H9 (cell line): ENCODE measurements around the gene TRPM2. TPM values are rescaled to one million over a fixed set of nuclear protein-coding genes. Genes with fewer than 3 reads are reported as not detected.

Experiments
- DNase-seq: peaks from one replicate; pipeline ENCODE4 v3.0.0-alpha.2; 2017
- H2AFZ ChIP-seq: one replicate; pipeline ENCODE4 v1.6.1; 2013; ENCODE audit warnings: mild to moderate bottlenecking, low read length, control low read depth, moderate library complexity
- H2AK5ac ChIP-seq: 2 replicates; pipeline ENCODE4 v1.6.1; 2013; ENCODE audit warnings: low read length, control low read depth, mixed read lengths; ENCODE audit not compliant: insufficient read length
- H2BK120ac ChIP-seq: one replicate; pipeline ENCODE4 v1.6.1; 2013; ENCODE audit warnings: low read depth, mild to moderate bottlenecking, low read length, control low read depth, inconsistent platforms; ENCODE audit not compliant: poor library complexity, severe bottlenecking
- H2BK12ac ChIP-seq: 2 replicates; pipeline ENCODE4 v1.6.1; 2013; ENCODE audit warnings: low read length, control low read depth, mixed read lengths, low read depth; ENCODE audit not compliant: insufficient read length
- H2BK15ac ChIP-seq: 2 replicates; pipeline ENCODE4 v1.6.1; 2013; ENCODE audit warnings: low read depth, low read length, control low read depth
- H2BK20ac ChIP-seq: one replicate; pipeline ENCODE4 v1.6.1; 2013; ENCODE audit warnings: low read depth, mild to moderate bottlenecking, low read length, control low read depth, inconsistent platforms; ENCODE audit not compliant: poor library complexity, severe bottlenecking
- H2BK5ac ChIP-seq: 2 replicates; pipeline ENCODE4 v1.6.1; 2013; ENCODE audit warnings: low read length, control low read depth, mixed read lengths; ENCODE audit not compliant: insufficient read length
- H3K14ac ChIP-seq: 2 replicates; pipeline ENCODE4 v1.6.1; 2013; ENCODE audit warnings: low read length, control low read depth; ENCODE audit not compliant: insufficient read depth
- H3K18ac ChIP-seq: 2 replicates; pipeline ENCODE4 v1.6.1; 2013; ENCODE audit warnings: low read depth, mild to moderate bottlenecking, mixed read lengths, low read length, control low read depth; ENCODE audit not compliant: insufficient read length
- H3K23ac ChIP-seq: 2 replicates; pipeline ENCODE4 v1.6.1; 2013; ENCODE audit warnings: low read length, control low read depth, mixed read lengths, low read depth; ENCODE audit not compliant: insufficient read length
- H3K23me2 ChIP-seq: 2 replicates; pipeline ENCODE4 v1.6.1; 2013; ENCODE audit warnings: low read depth, mild to moderate bottlenecking, mixed read lengths, low read length, control low read depth; ENCODE audit not compliant: insufficient read length, poor library complexity, severe bottlenecking
- H3K27ac ChIP-seq: 2 replicates; pipeline ENCODE4 v1.5.1; 2013; ENCODE audit warnings: low read length, control low read depth, mixed read lengths, low read depth; ENCODE audit not compliant: insufficient read length
- H3K27me3 ChIP-seq: 2 replicates; pipeline ENCODE4 v1.6.1; 2013; ENCODE audit warnings: low read length, control low read depth, inconsistent platforms; ENCODE audit not compliant: insufficient read depth
- H3K4ac ChIP-seq: 2 replicates; pipeline ENCODE4 v1.6.1; 2013; ENCODE audit warnings: low read depth, mild to moderate bottlenecking, control low read depth, inconsistent platforms, low read length, moderate library complexity
- H3K4me1 ChIP-seq: 2 replicates; pipeline ENCODE4 v1.6.1; 2013; ENCODE audit warnings: low read length, control low read depth, inconsistent platforms; ENCODE audit not compliant: insufficient read depth
- H3K4me2 ChIP-seq: 2 replicates; pipeline ENCODE4 v1.6.1; 2013; ENCODE audit warnings: low read length, control low read depth, mixed read lengths; ENCODE audit not compliant: insufficient read length, insufficient read depth
- H3K56ac ChIP-seq: 2 replicates; pipeline ENCODE4 v1.6.1; 2013; ENCODE audit warnings: low read depth, mild to moderate bottlenecking, mixed read lengths, low read length, control low read depth; ENCODE audit not compliant: insufficient read length
- H3K79me1 ChIP-seq: 2 replicates; pipeline ENCODE4 v1.6.1; 2013; ENCODE audit warnings: low read depth, mild to moderate bottlenecking, moderate library complexity, low read length, control low read depth, inconsistent platforms; ENCODE audit not compliant: insufficient read depth, poor library complexity, severe bottlenecking
- H3K79me2 ChIP-seq: 2 replicates; pipeline ENCODE4 v1.6.1; 2013; ENCODE audit warnings: low read length, control low read depth, inconsistent platforms; ENCODE audit not compliant: insufficient read depth
- H3K9ac ChIP-seq: 2 replicates; pipeline ENCODE4 v1.6.1; 2013; ENCODE audit warnings: low read length, control low read depth, mixed read lengths; ENCODE audit not compliant: insufficient read length; ENCODE audit errors: extremely low read depth
- H3K9me3 ChIP-seq: one replicate; pipeline ENCODE4 v1.6.1; 2013; ENCODE audit warnings: low read depth, low read length, inconsistent platforms; ENCODE audit not compliant: control insufficient read depth
- H3T11ph ChIP-seq: one replicate; pipeline ENCODE4 v1.6.1; 2013; ENCODE audit warnings: mild to moderate bottlenecking, low read length, control low read depth, inconsistent platforms
- H4K20me1 ChIP-seq: one replicate; pipeline ENCODE4 v1.6.1; 2013; ENCODE audit not compliant: control insufficient read depth, insufficient read length, insufficient read depth
- H4K5ac ChIP-seq: 2 replicates; pipeline ENCODE4 v1.6.1; 2013; ENCODE audit warnings: low read depth, mild to moderate bottlenecking, mixed read lengths, low read length, control low read depth; ENCODE audit not compliant: insufficient read length
- H4K8ac ChIP-seq: replicated peaks from 2 replicates; pipeline ENCODE4 v1.6.1; 2013; ENCODE audit warnings: low read length, control low read depth, mixed read lengths, low read depth; ENCODE audit not compliant: insufficient read length
- H4K91ac ChIP-seq: 2 replicates; pipeline ENCODE4 v1.6.1; 2013; ENCODE audit warnings: low read depth, mild to moderate bottlenecking, moderate library complexity, mixed read lengths, low read length, control low read depth; ENCODE audit not compliant: insufficient read length
- H3K27ac Mint-ChIP-seq, 3 experiments: 2 replicates in 2 of 3; 3 replicates in 1 of 3; pipeline ENCODE4 v1.8.0; 2020 to 2021; ENCODE audit warnings: mixed read lengths in 3 of 3, mild to moderate bottlenecking in 1 of 3, moderate library complexity in 1 of 3
- H3K27me3 Mint-ChIP-seq: 2 replicates; pipeline ENCODE4 v1.8.0; 2021; ENCODE audit warnings: low read depth, mild to moderate bottlenecking, moderate library complexity, mixed read lengths
- H3K36me3 Mint-ChIP-seq, 3 experiments: 2 replicates in 2 of 3; 3 replicates in 1 of 3; pipeline ENCODE4 v1.8.0; 2020 to 2021; ENCODE audit warnings: low read depth in 3 of 3, mixed read lengths in 3 of 3; ENCODE audit not compliant: insufficient read depth in 1 of 3
- H3K4me1 Mint-ChIP-seq, 2 experiments: 2 replicates each; pipeline ENCODE4 v1.8.0; 2020; ENCODE audit warnings: mixed read lengths in 2 of 2
- H3K4me3 Mint-ChIP-seq, 2 experiments: 2 replicates in 1 of 2; 3 replicates in 1 of 2; pipeline ENCODE4 v1.8.0; 2020 to 2021; ENCODE audit warnings: mild to moderate bottlenecking in 2 of 2, mixed read lengths in 2 of 2, moderate library complexity in 1 of 2
- H3K9me3 Mint-ChIP-seq, 2 experiments: 2 replicates in 1 of 2; 3 replicates in 1 of 2; pipeline ENCODE4 v1.8.0; 2020; ENCODE audit warnings: mild to moderate bottlenecking in 2 of 2, mixed read lengths in 2 of 2, moderate library complexity in 1 of 2
- CTCF ChIP-seq: fragments of 200-600 bp; sonication (generic); conservative IDR thresholded peaks from 3 replicates; pipeline ENCODE4 v1.8.0; 2021; ENCODE audit warnings: antibody characterized with exemption, mild to moderate bottlenecking
- WGBS: extraction: QIAGEN DNeasy Blood & Tissue Kit; methylation state at CpG from one replicate; pipeline ENCODE4 v1.1.7; 2013; ENCODE audit warnings: missing lambda C conversion rate, low lambda C conversion rate, mixed read lengths; ENCODE audit not compliant: insufficient read length; ENCODE audit errors: extremely low coverage; 5-methylcytosine and 5-hydroxymethylcytosine counted together
- total RNA-seq: library from RNA; stranded (reverse); gene quantifications from 2 replicates; pipeline ENCODE4 v1.2.1, GENCODE V29; 2021

TRPM2 gene
- total RNA-seq, 1 experiment from 2014 or later, result 0.68 TPM

GRCh38 chr21:44405091-44405947 is 51.9 kb downstream of the TRPM2 start:
- no peak overlapping the region for H3K4ac ChIP-seq
- peaks cover 21 to 35% of the 10 kb centered on the region in 2 experiments for H3K9me3 Mint-ChIP-seq
- no peak overlapping the region for H2BK20ac ChIP-seq
- no peak overlapping the region for H3K18ac ChIP-seq
- no peak overlapping the region for H4K8ac ChIP-seq
- H2AK5ac ChIP-seq, result no peak overlapping the region
- H2BK120ac ChIP-seq, result no peak overlapping the region
- no peak overlapping the region for H3K4me3 Mint-ChIP-seq
- H3K23ac ChIP-seq, result no peak overlapping the region
- no peak overlapping the region for H2BK12ac ChIP-seq
- peaks cover 7% of the 10 kb centered on the region; the same call in 1 of the 2 replicates for H3K27me3 Mint-ChIP-seq
- no peak for TF ChIP-seq CTCF
- H3K9ac ChIP-seq, result no peak overlapping the region
- no peaks in the 10 kb centered on the region for H3K27me3 ChIP-seq
- no peaks in the 10 kb centered on the region for H4K20me1 ChIP-seq
- H3K4me1 ChIP-seq, result no peaks in the 10 kb centered on the region
- WGBS, result no CpG with 5 or more reads among the region's 34 CpGs
- H3K27ac ChIP-seq, result no peak overlapping the region
- no peaks in the 10 kb centered on the region for H3K4me1 Mint-ChIP-seq
- no peak overlapping the region for H2BK15ac ChIP-seq
- H3K9me3 ChIP-seq, result no peaks in the 10 kb centered on the region
- no peak overlapping the region for H4K91ac ChIP-seq
- H3K36me3 Mint-ChIP-seq, result peaks cover 4 to 6% (median 5%) of the 10 kb centered on the region in 3 experiments; a peak in 6 of 7 replicates
- H3T11ph ChIP-seq, result no peak overlapping the region
- H3K23me2 ChIP-seq, result no peaks in the 10 kb centered on the region
- no peak overlapping the region for H4K5ac ChIP-seq
- H3K79me1 ChIP-seq, result no peaks in the 10 kb centered on the region
- H3K27ac Mint-ChIP-seq, result no peak overlapping the region
- no peak overlapping the region for H3K56ac ChIP-seq
- no peak overlapping the region for H3K14ac ChIP-seq
- no peak overlapping the region for H2AFZ ChIP-seq
- H3K79me2 ChIP-seq, result no peaks in the 10 kb centered on the region
- DNase-seq, result peak; percentile 25
- H2BK5ac ChIP-seq, result no peak overlapping the region
- no peak overlapping the region for H3K4me2 ChIP-seq
